HG03571 (cell line): ENCODE results near the gene TRMT1.

ENCODE experiments used
- ATAC-seq: cut with Tn5 transposase; IDR thresholded peaks from one replicate; pipeline ENCODE4 v1.9.1; 2021; ENCODE audit not compliant: unreplicated experiment

TRMT1 gene

DNA sequence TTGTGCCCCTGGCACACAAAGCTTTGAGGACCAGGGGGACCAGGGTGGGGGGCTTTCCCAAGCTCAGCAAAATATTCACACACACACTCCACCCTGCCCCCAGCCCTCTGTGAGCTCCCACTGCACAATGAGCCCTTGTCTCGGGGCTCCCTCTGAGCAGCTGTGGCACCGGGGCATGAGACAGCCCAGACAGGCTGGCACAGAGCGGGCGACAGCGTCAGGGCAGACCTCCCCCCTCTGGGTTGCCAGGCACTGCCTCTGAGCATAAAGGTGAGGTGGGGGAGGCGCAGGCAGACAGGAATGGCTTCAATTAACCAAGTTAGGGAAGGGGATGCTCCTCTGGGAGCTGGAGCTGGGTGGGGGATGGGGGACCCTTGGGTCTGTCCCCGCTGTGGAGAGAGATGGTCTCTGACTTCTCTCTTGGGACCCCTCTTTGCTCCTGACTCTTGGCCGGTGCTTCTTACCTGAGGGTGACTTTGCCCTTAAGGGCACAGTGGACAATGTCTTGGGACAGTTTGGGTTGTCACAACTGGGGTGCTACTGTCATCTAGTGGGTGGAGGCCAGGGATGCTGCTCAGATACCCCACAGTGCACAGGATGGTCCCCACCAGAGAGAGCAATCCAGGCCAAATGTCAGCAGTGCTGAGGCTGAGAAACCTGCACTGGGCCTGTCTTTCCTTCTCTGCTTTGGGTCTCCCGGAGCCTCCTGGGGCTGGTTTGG lies 44.2 kb downstream of the TRMT1 start:
- no peak for ATAC-seq

DNA sequence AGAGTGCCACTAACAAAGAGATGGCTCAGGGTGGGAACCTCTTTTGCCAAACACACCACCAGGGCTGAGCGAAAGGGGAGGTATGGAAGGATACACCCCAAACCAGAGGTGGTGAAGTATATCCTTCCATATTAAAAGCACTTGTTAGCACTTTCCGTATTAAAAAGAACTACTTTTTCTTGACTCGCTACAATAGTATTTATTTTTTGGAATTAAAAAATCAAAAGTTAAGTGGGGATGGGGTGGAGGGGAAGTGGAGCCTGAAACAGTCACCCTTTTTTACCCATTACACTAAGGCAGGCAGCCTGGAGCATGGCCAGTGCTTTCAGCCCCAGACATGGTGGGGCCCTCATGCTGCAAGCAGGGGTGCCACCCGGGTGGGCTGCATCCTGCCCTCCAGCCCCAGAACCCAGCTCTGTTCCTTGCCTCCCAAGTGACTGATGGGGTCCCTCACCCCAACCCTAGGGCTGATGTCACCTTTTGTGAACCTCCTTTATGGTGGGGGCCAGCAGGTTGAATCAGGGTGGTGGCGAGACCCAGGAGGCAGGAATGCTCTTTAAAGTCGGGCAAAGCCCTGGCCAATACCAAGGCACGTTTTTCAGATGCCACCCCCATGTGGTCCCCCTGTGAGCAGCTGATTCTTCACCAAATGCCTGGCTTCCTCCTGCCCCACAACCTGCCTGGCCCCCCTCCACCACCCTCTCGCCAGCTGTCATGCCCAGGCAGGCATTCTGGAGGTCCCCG lies 44.9 kb downstream of the TRMT1 start:
- no peak for ATAC-seq

DNA sequence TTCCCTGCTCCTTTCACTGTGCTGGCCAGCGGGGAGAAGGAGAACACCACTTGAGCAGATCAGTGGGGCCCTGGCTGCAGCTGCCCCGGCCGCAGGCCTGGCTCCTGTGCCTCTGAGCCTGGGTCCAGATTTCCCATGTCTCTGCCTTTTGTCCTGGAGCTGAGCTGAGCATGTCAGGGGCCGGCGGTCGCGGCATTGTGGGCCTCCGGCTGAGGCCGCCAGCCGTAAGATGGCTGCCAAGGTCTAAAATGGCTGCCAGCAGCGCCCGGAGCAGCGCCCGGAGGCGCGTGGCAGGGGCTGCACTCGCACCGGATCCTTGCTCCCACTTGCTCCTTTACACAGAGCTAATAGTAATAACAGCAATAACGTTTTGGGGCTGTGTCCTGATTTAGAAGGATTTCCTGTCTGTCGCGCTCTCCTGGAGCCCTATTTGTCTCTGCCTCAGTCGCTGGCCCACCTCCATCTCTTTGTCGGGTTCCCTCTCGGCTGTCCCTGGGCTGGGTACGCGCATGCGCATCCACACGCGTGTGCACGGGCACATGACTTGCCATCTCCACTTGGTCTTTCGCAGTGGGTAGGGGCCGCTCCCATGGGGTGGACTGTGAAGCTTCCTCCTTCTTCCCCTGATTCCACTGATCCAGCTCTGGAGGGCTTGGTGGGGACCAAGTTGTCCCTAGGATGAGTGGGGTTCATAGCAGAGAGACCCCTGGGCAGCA lies 46.0 kb downstream of the TRMT1 start:
- no peak for ATAC-seq

DNA sequence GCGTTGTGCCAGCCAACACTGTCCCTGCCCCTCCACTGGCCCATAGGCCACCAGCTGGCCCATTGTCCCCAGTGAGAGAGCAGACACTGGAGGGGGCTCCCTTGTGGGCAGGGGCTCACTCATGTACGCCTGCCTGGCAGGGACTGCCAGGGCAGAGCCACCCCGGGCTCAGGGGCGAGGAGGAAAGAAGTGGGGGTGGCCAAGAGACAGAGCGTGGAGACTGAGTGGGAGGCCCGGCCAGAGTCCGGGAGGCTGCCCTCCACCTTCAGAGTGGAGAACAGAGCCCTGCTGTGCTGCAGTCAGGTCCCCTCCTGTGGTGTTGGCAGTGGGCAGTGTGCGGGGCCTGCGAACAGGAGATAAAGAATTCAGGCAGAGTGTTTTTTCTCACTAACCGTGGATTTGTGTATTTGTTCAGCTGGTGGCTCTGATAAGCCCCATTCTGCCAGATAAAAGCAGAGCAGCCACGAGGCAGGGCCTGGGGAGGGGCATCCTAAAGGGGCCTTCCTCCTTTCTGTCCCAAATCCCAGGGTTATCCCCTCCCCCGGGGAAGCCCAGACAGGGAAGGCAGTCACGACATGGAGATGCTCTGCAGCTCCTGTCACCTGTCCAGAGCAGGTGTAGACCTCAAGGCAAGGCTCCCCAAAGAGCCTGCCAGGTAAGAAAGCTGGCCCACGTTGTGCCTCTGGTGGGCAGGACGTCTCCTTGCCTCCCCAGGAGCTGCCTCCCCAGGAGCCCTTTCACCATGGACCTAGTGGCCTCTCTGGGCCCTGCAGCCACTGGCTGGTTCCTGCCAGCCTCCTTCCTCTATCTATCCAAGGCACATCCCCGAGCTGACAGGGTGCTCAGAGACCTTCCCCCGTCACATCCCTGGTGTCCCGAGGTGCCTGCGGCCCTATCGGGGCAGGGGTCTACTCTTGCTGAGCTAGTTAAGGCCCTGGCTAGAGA lies 46.9 kb downstream of the TRMT1 start:
- ATAC-seq: no peak

DNA sequence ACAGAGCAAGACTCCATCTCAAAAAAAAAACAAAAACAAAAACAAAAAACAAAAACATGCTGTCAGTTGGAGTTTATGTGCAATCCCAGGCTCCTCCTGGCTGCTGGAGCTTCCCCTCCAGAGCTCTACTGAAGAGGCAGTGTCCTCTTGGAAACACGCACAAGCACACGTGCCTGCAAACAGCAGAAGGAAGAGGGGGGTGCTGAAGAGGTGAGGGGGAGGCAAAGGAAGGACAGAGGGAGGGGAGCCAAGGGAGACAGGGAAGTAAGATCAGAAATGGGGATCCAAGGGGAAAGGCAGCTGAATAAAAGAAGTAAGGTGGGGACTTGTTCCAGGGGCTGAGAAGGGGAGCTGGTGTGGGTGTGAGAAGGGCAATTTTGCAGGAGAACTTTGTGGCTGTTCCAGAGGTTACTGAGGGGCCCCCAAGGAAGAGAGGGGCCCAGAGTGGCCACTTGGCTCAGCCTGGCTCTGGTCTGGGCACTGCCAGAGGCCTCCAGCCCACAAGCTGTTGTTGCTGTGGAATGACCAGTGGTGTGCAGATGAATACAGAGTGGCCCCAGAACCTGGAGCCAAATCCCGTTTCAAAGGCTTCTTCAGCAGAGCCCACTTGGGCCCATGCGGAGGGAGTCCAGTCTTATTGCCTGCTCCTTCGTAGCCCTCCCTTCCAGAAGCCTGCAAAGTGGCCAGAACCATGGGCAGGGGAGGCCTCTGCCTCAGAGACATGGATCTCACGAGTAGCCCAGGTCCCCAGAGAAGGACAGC lies 48.3 kb downstream of the TRMT1 start:
- ATAC-seq: no peak

DNA sequence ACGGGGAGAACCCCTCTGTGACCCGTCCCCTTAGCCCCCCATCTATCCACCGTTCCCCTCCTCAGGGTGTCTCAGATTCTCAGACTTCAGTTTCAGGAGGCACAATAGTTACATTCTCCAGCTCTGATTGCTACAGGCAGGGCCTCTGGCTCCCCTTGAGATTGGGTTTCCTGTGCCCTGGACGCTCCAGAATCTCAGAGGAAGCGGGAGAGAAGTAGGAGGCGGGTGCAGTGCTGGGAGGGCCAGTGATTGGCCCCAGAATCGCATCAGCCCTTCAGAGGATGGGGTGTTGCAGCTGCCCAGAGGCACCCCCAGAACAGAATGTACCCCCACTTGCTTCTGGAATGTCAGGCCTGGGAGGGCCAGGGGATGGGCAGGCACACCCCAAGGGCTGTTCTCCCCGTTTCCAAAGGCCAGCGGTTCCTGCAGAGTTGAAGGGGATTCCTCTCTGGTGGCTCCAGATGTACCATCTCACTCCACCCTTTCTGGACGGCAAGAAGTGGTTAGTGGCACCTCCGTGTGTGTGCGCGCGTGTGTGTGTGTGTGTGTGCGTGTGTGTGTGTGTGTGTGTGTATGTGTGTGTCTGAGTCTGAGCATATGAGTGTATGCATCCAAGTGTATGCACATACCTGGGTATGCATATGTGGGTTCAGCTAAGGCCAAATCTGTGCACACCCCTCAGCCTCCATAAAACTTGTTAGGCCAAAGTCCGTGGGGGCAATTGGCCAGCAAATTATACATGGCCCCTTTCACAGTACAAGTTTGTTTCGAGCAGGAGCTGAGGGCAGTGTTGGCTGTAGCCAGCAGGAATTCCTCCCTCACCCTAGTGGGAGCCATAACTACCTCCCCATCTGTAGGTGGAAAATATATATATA lies 49.4 kb downstream of the TRMT1 start:
- ATAC-seq: no peak

DNA sequence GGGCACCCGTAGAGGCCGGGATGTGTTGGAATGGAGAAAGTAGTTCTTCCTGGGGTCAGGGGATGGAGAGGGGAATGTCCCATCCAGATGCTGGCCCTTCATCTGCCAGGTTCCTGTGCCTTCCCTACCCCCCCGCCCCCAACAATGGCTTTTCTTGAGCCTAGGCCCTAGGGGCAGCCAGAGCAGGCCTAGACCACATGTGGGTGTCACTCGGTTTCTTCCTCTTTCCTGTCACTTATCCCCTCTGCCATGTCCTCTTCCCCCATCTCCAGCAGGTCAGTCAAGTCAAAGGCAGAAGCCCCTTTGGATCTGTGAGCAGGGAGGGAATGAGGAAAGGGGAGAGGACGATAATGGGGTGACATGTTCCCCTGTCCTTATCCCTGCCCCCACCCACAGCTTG lies 50.3 kb downstream of the TRMT1 start:
- ATAC-seq: no peak

DNA sequence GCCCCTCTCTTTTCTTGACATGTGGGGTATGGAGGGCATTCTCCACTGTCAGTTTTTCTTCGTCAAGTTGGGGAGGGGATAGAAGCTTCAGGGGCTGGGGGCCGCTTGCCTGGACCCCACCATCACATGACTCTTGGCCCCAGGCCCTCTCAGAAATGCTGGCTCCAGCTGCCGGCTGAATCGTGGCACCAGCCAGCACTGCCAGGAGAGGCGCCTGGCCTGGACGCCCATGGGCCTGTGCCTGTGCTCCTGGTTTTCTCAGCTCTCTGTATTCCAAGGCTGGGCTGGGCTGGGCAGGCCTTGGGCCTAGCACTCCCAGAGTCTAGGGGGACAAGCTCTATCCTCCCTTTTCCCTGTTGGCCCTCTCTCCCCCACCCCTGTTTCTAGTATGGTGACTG lies 52.4 kb downstream of the TRMT1 start:
- no peak for ATAC-seq

DNA sequence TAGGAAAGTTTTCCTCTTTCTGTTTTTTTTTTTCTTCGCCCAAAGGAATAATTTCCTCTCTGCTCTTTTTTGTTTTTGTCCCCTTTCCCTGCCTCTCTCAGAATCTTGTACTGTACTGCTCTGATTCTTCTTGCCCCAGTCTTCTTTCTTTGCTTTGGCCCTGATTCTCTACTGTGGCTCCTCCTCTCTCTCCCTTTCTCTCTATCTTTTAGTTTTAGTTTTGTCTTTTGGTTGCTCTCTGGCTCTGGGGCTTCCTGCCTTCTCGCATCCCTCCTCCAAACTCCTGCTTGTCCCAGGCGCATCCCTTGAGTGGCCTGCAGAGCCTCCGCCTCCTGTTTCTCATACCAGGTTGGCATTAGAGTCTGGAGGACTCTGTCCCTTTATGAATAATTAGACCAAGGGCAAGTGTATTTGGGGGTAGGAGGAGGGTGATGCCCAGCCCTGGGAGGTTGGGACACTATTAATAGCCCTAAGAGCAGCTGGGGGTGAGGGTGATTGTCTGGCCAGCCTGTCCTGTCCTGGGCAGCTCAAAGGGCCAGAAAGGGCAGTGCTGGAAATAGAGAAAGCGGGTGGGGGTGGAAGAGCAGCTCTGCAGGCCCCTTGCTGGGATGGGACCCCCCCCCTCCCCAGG lies 53.0 kb downstream of the TRMT1 start:
- ATAC-seq: no peak

DNA sequence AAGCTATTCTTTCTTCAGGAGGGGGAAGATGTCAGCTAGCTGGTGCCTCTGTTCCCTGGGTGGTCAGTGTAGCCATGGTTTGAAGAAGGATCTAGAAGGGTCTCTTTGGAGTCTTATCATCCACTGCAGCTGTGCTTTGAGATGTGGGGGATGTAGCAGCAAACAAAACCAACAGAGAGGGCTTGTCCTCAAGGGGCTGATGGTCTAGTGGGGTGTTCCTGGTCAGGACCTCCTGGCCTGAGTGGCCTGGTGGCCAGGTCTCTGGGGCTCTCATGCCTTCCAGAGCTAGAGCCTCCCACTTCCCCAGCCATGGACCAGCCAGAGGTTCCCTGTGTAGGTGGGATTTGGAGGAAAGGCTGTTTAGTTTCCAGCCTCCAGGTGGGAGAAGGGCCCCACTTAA lies 54.2 kb downstream of the TRMT1 start:
- no peak for ATAC-seq

DNA sequence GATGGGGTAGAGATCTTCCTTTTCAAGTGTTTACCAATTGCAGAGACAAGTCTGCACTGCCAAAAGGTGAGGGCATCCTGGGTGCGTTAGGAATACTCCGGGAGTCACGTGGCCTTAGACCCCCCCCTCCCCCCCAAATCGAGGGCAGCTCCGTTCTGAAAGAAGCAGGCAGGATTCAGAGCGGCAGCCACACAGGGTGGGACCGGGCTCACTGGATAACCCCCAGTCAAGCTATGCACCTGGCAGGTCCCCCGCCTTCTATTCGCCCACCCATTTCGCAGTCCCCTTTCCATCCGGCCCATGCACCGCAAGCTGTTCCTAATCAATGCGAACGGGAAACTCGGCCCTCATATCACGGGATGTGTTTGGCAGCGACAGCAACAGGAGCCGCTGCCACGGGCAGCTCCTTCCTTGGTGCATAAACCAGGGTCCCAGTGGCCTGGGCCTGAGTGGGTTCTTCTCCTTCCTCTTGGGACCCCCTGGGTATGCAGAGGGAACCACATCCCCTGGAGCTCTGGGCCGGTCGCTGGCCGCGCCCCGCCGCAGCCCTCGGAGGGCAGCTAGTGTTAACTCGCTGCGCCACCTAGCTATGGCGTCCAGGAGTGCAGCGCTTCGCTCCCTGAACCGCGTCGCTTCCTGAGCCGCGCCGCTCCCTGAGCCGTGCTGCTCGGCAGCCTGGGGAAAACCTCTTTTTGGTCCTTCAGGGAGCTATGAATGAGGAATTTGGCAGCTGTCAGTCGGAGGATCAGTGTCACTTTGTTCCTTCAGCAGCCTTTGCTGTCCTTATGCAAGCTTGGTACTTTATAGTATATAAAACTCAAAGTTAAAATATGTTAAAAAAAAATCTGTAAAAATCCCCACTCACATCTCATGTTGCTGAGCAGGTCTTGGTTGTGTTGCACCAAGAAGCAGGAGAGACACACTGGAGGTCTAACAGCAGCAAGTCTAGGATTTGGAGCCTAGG lies 55.3 kb downstream of the TRMT1 start:
- ATAC-seq: no peak

DNA sequence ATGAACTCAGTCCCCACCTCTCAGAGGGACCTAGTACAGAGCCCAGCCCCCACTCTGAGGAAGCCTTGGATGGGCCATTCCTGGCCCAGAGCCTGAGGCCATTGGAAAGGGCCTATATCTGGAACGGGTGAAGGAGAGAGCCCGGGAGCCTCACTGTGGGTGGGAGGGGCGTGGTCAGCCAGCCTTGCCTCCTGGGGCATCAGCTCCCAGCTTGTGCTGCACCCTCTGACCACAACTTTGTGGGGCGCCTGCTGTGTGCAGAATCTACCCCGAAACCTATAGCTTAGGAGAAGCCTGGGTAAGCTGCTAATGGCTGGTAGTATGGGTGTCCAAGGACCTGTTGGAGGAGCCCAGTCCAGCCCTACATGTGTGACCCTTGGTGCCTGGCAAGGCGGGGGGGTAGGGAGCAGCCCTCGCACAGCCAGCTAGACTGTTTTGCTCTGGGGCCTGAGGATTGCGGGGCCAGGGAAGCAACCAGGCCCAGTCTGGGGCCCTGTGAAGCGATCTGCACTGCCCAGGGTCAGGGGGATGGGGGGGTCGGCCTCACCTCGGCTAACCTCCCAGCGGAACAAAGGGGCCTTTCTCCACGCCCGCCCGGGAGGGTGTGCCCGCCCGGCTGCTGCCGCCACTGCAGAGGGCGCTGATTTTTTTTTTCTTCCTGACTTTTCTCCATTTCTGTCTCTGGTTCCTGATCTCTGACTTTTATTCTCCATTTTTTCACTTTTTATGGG lies 56.1 kb downstream of the TRMT1 start:
- ATAC-seq: no peak

DNA sequence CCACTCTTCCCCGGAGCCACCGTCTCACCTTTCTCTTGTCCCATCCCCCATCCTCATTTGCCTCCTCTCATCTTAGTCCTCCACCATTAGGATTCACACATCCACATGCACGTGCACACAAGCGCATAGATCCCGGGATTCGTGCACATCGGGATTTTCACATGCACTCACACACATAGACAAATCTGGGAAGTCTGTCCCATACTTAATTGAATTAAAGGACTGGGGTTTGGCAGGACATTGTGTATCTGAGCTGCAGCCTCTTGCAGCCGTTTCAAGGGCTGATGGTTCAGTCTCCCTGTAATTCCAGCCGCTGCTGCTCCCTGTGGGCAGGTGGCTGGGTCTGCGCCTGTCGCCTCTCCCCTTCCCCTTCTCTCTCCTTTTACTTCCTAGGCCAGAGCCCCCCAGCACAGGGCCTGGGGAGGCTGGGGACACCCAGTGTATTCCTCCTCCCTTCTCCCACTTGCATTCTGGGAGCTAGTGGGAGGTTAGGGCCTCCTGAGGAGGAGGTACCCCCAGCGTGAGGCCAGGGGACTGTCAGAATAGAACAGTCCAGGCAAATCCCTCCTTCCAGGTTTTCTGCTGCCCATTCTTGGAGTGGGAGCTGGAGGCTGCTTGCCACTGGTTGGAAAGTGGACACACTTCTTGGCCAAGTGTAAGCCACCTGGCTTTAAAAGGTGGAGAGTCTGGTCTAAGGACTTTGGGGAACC lies 57.4 kb downstream of the TRMT1 start:
- no peak for ATAC-seq

DNA sequence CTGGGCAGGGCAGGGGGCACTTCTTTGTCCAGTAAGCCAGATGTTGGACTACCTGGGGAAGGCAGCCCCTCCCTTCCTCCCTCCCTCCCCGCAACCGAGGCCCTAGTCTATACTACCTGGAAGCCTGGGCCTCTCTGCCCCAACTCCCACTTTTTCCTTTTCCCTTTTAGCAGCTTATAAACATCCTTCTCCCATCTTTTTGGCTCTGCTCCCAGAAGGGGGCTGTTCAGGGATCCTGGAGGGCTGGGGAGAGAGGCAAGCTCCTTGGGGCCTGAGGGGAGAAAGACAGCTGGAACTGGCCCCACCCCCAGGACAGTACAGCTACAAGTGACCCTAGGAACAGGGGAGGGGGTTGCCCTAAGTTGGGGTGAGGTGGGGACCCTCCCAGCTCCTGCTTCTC lies 58.8 kb downstream of the TRMT1 start:
- ATAC-seq: no peak

DNA sequence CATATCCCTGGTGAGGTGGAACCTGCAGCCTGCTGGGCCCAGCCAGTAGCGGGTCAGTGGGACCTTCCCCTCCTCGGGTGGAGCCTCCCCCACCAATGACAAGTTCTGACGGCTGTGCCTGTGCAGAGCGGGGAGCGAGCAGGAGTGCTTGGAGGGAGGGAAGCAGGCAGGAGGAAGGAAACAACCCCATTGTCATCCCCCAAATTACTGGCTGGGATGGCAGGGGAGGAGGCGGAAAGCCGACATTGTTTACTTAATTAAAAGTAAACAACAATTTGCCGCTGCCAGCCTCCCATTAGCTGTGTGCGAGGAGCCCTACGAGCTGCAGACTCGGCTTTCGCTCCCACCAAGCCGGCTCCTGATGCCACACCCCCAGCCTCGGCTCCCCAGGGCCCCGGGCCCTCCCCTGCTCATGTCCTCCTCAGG lies 59.4 kb downstream of the TRMT1 start:
- no peak for ATAC-seq

DNA sequence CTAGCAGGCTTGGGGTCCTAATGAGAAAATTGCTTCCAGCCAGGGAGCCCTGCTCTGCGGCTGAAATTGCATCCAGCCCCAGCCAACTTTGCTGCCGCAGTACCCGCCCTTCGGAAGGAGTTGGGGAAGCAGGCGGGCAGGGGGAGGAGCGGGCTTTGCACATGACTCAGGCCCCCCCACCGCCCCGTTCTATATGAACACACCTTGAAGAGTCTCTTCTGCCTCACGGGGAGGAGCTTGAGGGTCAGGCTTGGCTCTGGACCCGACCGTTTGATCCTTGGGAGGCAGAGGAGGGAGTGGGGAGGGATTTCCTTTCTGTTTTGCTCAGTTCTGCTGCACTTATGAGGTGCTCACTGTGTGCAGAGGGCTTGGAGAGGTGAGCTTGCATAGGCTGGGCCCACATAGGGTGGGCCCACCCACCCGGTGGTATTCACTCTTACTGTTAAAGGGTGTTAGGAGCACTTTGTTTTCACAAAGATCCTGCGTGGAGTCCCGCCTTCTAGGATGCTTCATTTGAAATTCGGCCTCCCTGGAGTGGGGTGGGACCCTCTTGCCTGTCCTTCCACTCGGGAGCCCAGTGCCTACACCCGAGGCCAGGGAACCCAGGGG lies 60.4 kb downstream of the TRMT1 start:
- no peak for ATAC-seq
